Subcutaneous adipose tissue (tissue), 4 donors: Measurements from ENCODE around the gene PANK4. TPM values are rescaled to one million over a fixed set of nuclear protein-coding genes. Genes with fewer than 3 reads are reported as not detected.

Source experiments
- CTCF ChIP-seq: fragments of 450-650 bp; IDR thresholded peaks from one replicate; pipeline ENCODE4 v1.5.1; 2016; ENCODE audit warnings: low read depth, mild to moderate bottlenecking, control low read depth, antibody characterized with exemption, moderate library complexity
- total RNA-seq, 4 donors: library from RNA; depleted of rRNA; stranded (reverse); fragments of >200 nt; gene quantifications; one replicate each; pipeline ENCODE4 v1.1.0, GENCODE V29; 2016

The PANK4 gene
- total RNA-seq, 4 donors from 2014 or later: 11.4 to 24.4 (median 21.7) TPM

- no peak for TF ChIP-seq CTCF
These were observed 59.3 kb downstream of the PANK4 start for GRCh38 chr1:2466958-2467554.

- TF ChIP-seq CTCF: no peak
These were observed 60.1 kb downstream of the PANK4 start for GRCh38 chr1:2466270-2466665.

GRCh38 chr1:2465371-2466269 lies 60.8 kb downstream of the PANK4 start:
- no peak for TF ChIP-seq CTCF

GRCh38 chr1:2463396-2463795 lies 63.0 kb downstream of the PANK4 start:
- no peak for TF ChIP-seq CTCF

- no peak for TF ChIP-seq CTCF
These were observed 63.6 kb downstream of the PANK4 start for GRCh38 chr1:2462819-2463218.

GRCh38 chr1:2460996-2461751 lies 65.2 kb downstream of the PANK4 start:
- no peak for TF ChIP-seq CTCF

GRCh38 chr1:2460203-2460602 lies 66.2 kb downstream of the PANK4 start:
- no peak for TF ChIP-seq CTCF
